NCI-H1048 (cell line): ENCODE data around the gene SERTM2.

Source experiments
- DNase-seq: peaks from one replicate; lab custom pipeline; 2025; lab: John Stamatoyannopoulos, UW

SERTM2 gene

DNA sequence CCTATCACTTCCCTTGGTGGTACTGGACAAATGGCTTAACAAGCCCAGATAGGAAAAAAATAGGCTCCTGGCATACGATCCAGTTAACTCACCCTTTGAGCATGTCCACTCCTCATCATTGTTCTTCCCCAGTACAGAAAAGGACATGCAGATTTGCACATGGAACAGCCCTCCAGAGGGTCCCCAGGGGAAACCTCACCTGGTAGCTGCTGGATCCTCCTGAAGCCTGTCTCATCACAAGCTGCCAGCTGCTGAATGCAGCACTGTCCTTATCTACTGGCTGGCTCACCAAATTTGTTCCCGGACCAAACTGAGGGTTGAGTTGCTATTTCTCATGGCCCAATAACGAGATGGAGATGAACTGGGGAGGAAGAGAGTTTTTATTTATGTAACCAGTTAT is 49.4 kb downstream of the SERTM2 start:
- DNase-seq, result no peak

DNA sequence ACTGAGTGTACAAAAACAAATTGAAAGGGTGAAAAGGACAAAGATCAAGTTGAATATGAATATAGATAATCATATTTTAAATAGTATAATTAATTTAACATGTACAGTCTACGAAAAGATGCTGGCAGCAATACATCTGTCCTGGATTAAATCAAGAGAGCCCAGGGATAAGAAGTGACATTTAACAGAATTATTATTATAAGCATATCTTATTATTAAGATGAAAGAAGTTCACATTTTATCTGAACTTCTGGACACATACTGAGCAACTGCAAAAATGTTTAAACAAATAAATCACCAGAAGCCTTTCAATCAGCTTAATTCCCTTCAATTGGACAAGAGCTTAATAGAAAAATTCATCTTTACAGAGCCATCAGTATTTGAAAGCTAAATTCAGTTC is 50.4 kb downstream of the SERTM2 start:
- no peak for DNase-seq

DNA sequence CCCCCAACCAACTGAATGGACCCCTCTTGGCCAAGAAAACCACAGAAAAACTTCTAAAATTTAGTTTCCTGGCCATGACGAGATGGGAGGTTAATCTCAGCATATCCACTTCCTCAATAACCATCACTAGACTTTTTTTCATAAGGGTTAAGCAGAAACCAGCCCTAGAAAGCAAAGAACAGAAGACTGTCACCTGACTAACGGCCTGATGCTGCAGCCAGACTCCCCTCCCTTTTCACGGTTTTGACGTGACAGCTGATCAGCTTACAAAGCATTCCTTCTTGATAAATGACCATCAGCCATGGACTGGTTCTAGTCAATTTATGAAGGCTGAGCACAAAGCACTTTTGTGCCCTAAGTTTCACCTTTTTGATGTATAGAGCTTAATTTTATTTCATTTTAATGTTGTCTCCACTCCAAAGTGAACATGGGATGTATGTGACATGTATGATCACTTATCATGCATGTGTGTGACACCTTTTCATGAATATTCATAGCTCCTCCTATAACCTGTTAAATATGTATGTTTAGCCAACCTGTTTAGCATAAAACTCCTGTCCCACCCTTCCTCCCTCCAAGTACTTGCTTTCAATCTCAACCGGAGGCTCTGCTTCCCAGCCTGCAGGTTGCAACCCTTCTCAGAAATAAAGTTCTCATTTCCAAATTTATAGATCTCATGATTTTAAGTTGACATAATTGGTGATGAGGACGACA is 56.3 kb downstream of the SERTM2 start:
- DNase-seq, result no peak

DNA sequence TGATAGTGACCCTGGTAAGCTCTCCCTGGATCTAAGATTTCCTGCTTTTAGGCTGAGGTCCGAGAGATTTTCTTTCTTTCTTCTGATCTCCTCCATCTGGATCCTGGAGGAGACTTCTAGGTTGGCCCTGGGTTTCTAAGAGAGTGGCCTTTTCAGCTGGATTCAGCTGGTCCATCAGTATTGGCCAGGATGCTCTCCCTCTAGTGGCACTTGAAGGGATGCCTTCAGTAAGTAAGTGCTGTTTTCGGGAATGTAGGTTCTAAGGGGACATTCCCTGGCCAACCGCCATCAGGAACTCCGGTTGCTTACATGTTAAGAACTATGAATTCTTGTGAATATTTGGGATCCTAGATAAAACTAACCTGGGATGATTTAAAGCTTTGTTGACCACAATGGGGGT is 56.9 kb downstream of the SERTM2 start:
- DNase-seq, result no peak

DNA sequence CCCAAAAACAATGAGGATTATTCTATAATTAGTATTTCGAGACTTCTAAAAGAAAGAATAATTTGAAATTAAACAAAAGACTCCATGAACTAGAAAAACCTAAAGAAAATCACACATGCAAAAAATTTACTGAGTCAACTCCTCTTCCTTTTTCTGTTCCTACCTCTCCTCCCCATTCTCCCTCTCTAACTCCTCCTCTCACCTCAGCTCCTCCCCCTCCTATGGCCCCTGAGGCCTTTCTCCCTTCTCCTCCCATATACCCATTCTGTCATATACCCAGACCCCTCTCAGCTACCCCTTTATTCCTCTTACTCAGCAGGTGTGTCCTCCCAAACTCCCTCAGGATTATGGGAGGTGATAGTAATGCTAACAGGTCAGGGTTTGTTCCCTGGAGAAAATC is 57.4 kb downstream of the SERTM2 start:
- DNase-seq, result no peak
